Measurements from ENCODE around the gene CD164. TPM values are rescaled to one million over a fixed set of nuclear protein-coding genes. Genes with fewer than 3 reads are reported as not detected.
A peak's percentile ranks its signal among the peaks of the same experiment; 100 is the strongest.

The CD164 gene
- total RNA-seq = 195 TPM

- H3K4me3 ChIP-seq (ENCODE audit: low read length) = peak within 1 kb of the TSS; percentile 90
- no peaks in the 10 kb centered on the region for H3K27me3 ChIP-seq (ENCODE audit: insufficient read depth, low read length)
- no peaks in the 10 kb centered on the region for H3K9me3 ChIP-seq (ENCODE audit: low read depth, low read length)
- H3K4me1 ChIP-seq (ENCODE audit: insufficient read depth, low read length) = peaks cover 54% of the 10 kb centered on the region
Measured at GRCh38 chr6:109381747-109382575, at the start of gene CD164. CD164 (minus strand) TSS chr6:109382467; CDS start chr6:109382378, 89 bp downstream.

GRCh38 chr6:109429496-109429895, 47.2 kb upstream of the CD164 start:
- H3K4me1 ChIP-seq (ENCODE audit: insufficient read depth, low read length) = no peaks in the 10 kb centered on the region
- H3K4me3 ChIP-seq (ENCODE audit: low read length) = no peak overlapping the region
- H3K27me3 ChIP-seq (ENCODE audit: insufficient read depth, low read length) = no peaks in the 10 kb centered on the region
- no peaks in the 10 kb centered on the region for H3K9me3 ChIP-seq (ENCODE audit: low read depth, low read length)

GRCh38 chr6:109428889-109429477, 46.7 kb upstream of the CD164 start:
- H3K9me3 ChIP-seq (ENCODE audit: low read depth, low read length) = no peaks in the 10 kb centered on the region
- H3K4me3 ChIP-seq (ENCODE audit: low read length) = no peak overlapping the region
- H3K27me3 ChIP-seq (ENCODE audit: insufficient read depth, low read length) = no peaks in the 10 kb centered on the region
- H3K4me1 ChIP-seq (ENCODE audit: insufficient read depth, low read length) = no peaks in the 10 kb centered on the region

- no peaks in the 10 kb centered on the region for H3K4me1 ChIP-seq (ENCODE audit: insufficient read depth, low read length)
- no peak overlapping the region for H3K4me3 ChIP-seq (ENCODE audit: low read length)
- no peaks in the 10 kb centered on the region for H3K27me3 ChIP-seq (ENCODE audit: insufficient read depth, low read length)
- no peaks in the 10 kb centered on the region for H3K9me3 ChIP-seq (ENCODE audit: low read depth, low read length)
Measured at GRCh38 chr6:109424946-109425345, 42.7 kb upstream of the CD164 start.

- Histone ChIP-seq H3K4me1 (ENCODE audit: insufficient read depth, low read length) (no peaks in the 10 kb centered on the region), H3K4me3 (ENCODE audit: low read length) (no peak overlapping the region), H3K9me3 (ENCODE audit: low read depth, low read length) (no peaks in the 10 kb centered on the region), H3K27me3 (ENCODE audit: insufficient read depth, low read length) (no peaks in the 10 kb centered on the region)
Measured at GRCh38 chr6:109421184-109421583, 38.9 kb upstream of the CD164 start.

GRCh38 chr6:109420751-109421150, 38.5 kb upstream of the CD164 start:
- Histone ChIP-seq H3K4me1 (ENCODE audit: insufficient read depth, low read length) (no peaks in the 10 kb centered on the region), H3K9me3 (ENCODE audit: low read depth, low read length) (no peaks in the 10 kb centered on the region), H3K27me3 (ENCODE audit: insufficient read depth, low read length) (no peaks in the 10 kb centered on the region), H3K4me3 (ENCODE audit: low read length) (no peak overlapping the region)

- no peaks in the 10 kb centered on the region for H3K4me1 ChIP-seq (ENCODE audit: insufficient read depth, low read length)
- no peaks in the 10 kb centered on the region for H3K27me3 ChIP-seq (ENCODE audit: insufficient read depth, low read length)
- H3K9me3 ChIP-seq (ENCODE audit: low read depth, low read length) = no peaks in the 10 kb centered on the region
- no peak overlapping the region for H3K4me3 ChIP-seq (ENCODE audit: low read length)
Measured at GRCh38 chr6:109417646-109418045, 35.4 kb upstream of the CD164 start.

GRCh38 chr6:109411034-109411433, 28.8 kb upstream of the CD164 start:
- Histone ChIP-seq H3K27me3 (ENCODE audit: insufficient read depth, low read length) (no peaks in the 10 kb centered on the region), H3K4me3 (ENCODE audit: low read length) (no peak overlapping the region), H3K9me3 (ENCODE audit: low read depth, low read length) (no peaks in the 10 kb centered on the region), H3K4me1 (ENCODE audit: insufficient read depth, low read length) (no peaks in the 10 kb centered on the region)

- Histone ChIP-seq H3K27me3 (ENCODE audit: insufficient read depth, low read length) (no peaks in the 10 kb centered on the region), H3K9me3 (ENCODE audit: low read depth, low read length) (no peaks in the 10 kb centered on the region), H3K4me3 (ENCODE audit: low read length) (no peak overlapping the region), H3K4me1 (ENCODE audit: insufficient read depth, low read length) (no peaks in the 10 kb centered on the region)
Measured at GRCh38 chr6:109406196-109406595, 23.9 kb upstream of the CD164 start.

- Histone ChIP-seq H3K4me1 (ENCODE audit: insufficient read depth, low read length) (peaks cover 7% of the 10 kb centered on the region), H3K4me3 (ENCODE audit: low read length) (no peak overlapping the region), H3K9me3 (ENCODE audit: low read depth, low read length) (no peaks in the 10 kb centered on the region), H3K27me3 (ENCODE audit: insufficient read depth, low read length) (no peaks in the 10 kb centered on the region)
Measured at GRCh38 chr6:109397020-109397419, 14.8 kb upstream of the CD164 start.

- no peak overlapping the region for H3K4me3 ChIP-seq (ENCODE audit: low read length)
- H3K27me3 ChIP-seq (ENCODE audit: insufficient read depth, low read length) = no peaks in the 10 kb centered on the region
- H3K4me1 ChIP-seq (ENCODE audit: insufficient read depth, low read length) = peaks cover 11% of the 10 kb centered on the region
- no peaks in the 10 kb centered on the region for H3K9me3 ChIP-seq (ENCODE audit: low read depth, low read length)
Measured at GRCh38 chr6:109396046-109396718, 13.9 kb upstream of the CD164 start.

GRCh38 chr6:109393886-109394281, 11.6 kb upstream of the CD164 start:
- Histone ChIP-seq H3K4me1 (ENCODE audit: insufficient read depth, low read length) (peaks cover 26% of the 10 kb centered on the region), H3K9me3 (ENCODE audit: low read depth, low read length) (no peaks in the 10 kb centered on the region), H3K27me3 (ENCODE audit: insufficient read depth, low read length) (no peaks in the 10 kb centered on the region), H3K4me3 (ENCODE audit: low read length) (no peak overlapping the region)

GRCh38 chr6:109393157-109393885, 11.1 kb upstream of the CD164 start:
- H3K4me1 ChIP-seq (ENCODE audit: insufficient read depth, low read length) = peaks cover 26% of the 10 kb centered on the region
- H3K4me3 ChIP-seq (ENCODE audit: low read length) = no peak overlapping the region
- H3K9me3 ChIP-seq (ENCODE audit: low read depth, low read length) = no peaks in the 10 kb centered on the region
- no peaks in the 10 kb centered on the region for H3K27me3 ChIP-seq (ENCODE audit: insufficient read depth, low read length)

- Histone ChIP-seq H3K27me3 (ENCODE audit: insufficient read depth, low read length) (no peaks in the 10 kb centered on the region), H3K9me3 (ENCODE audit: low read depth, low read length) (no peaks in the 10 kb centered on the region), H3K4me1 (ENCODE audit: insufficient read depth, low read length) (peaks cover 27% of the 10 kb centered on the region), H3K4me3 (ENCODE audit: low read length) (no peak overlapping the region)
Measured at GRCh38 chr6:109389650-109390274, 7.5 kb upstream of the CD164 start.
